Trophoblast cell (in vitro differentiated cells and primary cell): ENCODE measurements around the gene TMEM121.
A peak's percentile ranks its signal among the peaks of the same experiment; 100 is the strongest.
"Not testable (repeated sequence)": the region's sequence is repeated elsewhere in the genome, so short reads cannot be mapped to it uniquely, and the experiment has no call there.

Experiments
- DNase-seq, 2 donors: peaks; one replicate each; pipeline ENCODE4 v3.0.0-alpha.2; 2016
- H2AFZ ChIP-seq: 2 replicates; pipeline ENCODE4 v1.6.1; 2013; ENCODE audit warnings: low read length, moderate library complexity, mild to moderate bottlenecking; ENCODE audit not compliant: insufficient read depth, poor library complexity
- H2AK5ac ChIP-seq: 2 replicates; pipeline ENCODE4 v1.6.1; 2013; ENCODE audit warnings: mild to moderate bottlenecking, low read length
- H2BK120ac ChIP-seq: 2 replicates; pipeline ENCODE4 v1.6.1; 2013; ENCODE audit warnings: low read length, mild to moderate bottlenecking, moderate library complexity; ENCODE audit not compliant: insufficient read depth, poor library complexity
- H2BK12ac ChIP-seq: 2 replicates; pipeline ENCODE4 v1.6.1; 2013; ENCODE audit warnings: mild to moderate bottlenecking, low read length, moderate library complexity
- H2BK5ac ChIP-seq: 2 replicates; pipeline ENCODE4 v1.6.1; 2013; ENCODE audit warnings: low read length, low read depth, moderate library complexity, mild to moderate bottlenecking; ENCODE audit not compliant: poor library complexity
- H3K14ac ChIP-seq: 2 replicates; pipeline ENCODE4 v1.6.1; 2013; ENCODE audit warnings: mild to moderate bottlenecking, low read length
- H3K18ac ChIP-seq: 2 replicates; pipeline ENCODE4 v1.6.1; 2013; ENCODE audit warnings: mild to moderate bottlenecking, low read length
- H3K23ac ChIP-seq: 2 replicates; pipeline ENCODE4 v1.6.1; 2013; ENCODE audit warnings: low read length
- H3K27ac ChIP-seq: 2 replicates; pipeline ENCODE4 v1.5.1; 2013; ENCODE audit warnings: low read depth, mild to moderate bottlenecking, inconsistent platforms, low read length, moderate library complexity
- H3K27me3 ChIP-seq: 2 replicates; pipeline ENCODE4 v1.6.1; 2013; ENCODE audit warnings: inconsistent platforms, mild to moderate bottlenecking, low read length, moderate library complexity; ENCODE audit not compliant: insufficient read depth
- H3K36me3 ChIP-seq, 2 experiments: 1 replicate in 1 of 2; 2 replicates in 1 of 2; pipeline ENCODE4 v1.6.1; 2013; ENCODE audit warnings: low read length in 2 of 2, mild to moderate bottlenecking in 2 of 2, moderate library complexity in 1 of 2; ENCODE audit not compliant: insufficient read depth in 2 of 2, control insufficient read depth in 1 of 2
- H3K4ac ChIP-seq: 2 replicates; pipeline ENCODE4 v1.6.1; 2013; ENCODE audit warnings: low read depth, mild to moderate bottlenecking, low read length, moderate library complexity
- H3K4me1 ChIP-seq, 2 experiments: 1 replicate in 1 of 2; 2 replicates in 1 of 2; pipeline ENCODE4 v1.6.1; 2013; ENCODE audit warnings: low read length in 2 of 2, mild to moderate bottlenecking in 2 of 2, moderate library complexity in 1 of 2; ENCODE audit not compliant: insufficient read depth in 2 of 2, control insufficient read depth in 1 of 2
- H3K4me2 ChIP-seq: 2 replicates; pipeline ENCODE4 v1.6.1; 2013; ENCODE audit warnings: inconsistent platforms, mild to moderate bottlenecking, low read length, moderate library complexity
- H3K4me3 ChIP-seq: 2 replicates; pipeline ENCODE4 v1.5.1; 2013; ENCODE audit warnings: mild to moderate bottlenecking, low read depth, low read length, inconsistent platforms
- H3K79me1 ChIP-seq: one replicate; pipeline ENCODE4 v1.6.1; 2013; ENCODE audit warnings: low read length
- H3K79me2 ChIP-seq: 2 replicates; pipeline ENCODE4 v1.6.1; 2013; ENCODE audit warnings: low read length, mild to moderate bottlenecking; ENCODE audit not compliant: control insufficient read depth, insufficient read depth, poor library complexity
- H3K9ac ChIP-seq: 2 replicates; pipeline ENCODE4 v1.6.1; 2013; ENCODE audit warnings: mild to moderate bottlenecking, low read length
- H3K9me3 ChIP-seq: 2 replicates; pipeline ENCODE4 v1.6.1; 2013; ENCODE audit warnings: low read depth, mild to moderate bottlenecking, control low read depth, inconsistent platforms, low read length; ENCODE audit not compliant: insufficient read depth
- H4K12ac ChIP-seq: 2 replicates; pipeline ENCODE4 v1.6.1; 2013; ENCODE audit warnings: low read depth, mild to moderate bottlenecking, low read length, moderate library complexity
- H4K8ac ChIP-seq: 2 replicates; pipeline ENCODE4 v1.6.1; 2013; ENCODE audit warnings: low read depth, mild to moderate bottlenecking, low read length, moderate library complexity
- H4K91ac ChIP-seq: one replicate; pipeline ENCODE4 v1.6.1; 2013; ENCODE audit warnings: low read depth, mild to moderate bottlenecking, low read length, moderate library complexity
- WGBS: extraction: QIAGEN DNeasy Blood & Tissue Kit; methylation state at CpG from one replicate; pipeline ENCODE4 v1.1.7; 2013; ENCODE audit warnings: missing lambda C conversion rate; ENCODE audit not compliant: insufficient read length, insufficient coverage; ENCODE audit errors: extremely low coverage; 5-methylcytosine and 5-hydroxymethylcytosine counted together

Gene TMEM121

DNA sequence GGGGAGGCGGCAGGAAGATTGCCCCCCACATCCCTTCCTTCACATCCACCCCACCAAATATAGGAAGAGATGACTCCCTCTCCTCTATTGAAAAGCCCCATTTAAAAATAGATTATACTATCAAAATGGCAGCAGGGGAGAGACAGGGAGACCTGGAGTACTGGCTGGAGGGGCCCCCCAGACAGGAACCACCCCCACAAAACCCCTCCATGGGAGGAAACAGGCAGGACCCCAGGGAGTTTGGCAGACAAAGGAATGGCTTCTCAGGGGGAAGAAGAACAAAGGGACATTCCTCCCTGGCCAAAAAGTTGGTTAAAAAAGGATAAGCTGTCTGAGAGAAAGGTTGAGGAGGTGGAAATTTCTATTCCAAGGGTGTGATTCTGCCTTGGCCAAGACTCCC lies 19.3 kb downstream of the TMEM121 start:
- DNase-seq, H4K8ac ChIP-seq, H3K4me3 ChIP-seq, H3K23ac ChIP-seq, H3K36me3 ChIP-seq, H3K9ac ChIP-seq, H3K4me1 ChIP-seq, H3K27me3 ChIP-seq, H2AFZ ChIP-seq, H4K12ac ChIP-seq, H3K79me2 ChIP-seq, H3K14ac ChIP-seq, H3K4ac ChIP-seq, H2BK12ac ChIP-seq, H4K91ac ChIP-seq, H2BK120ac ChIP-seq, H3K4me2 ChIP-seq, H3K27ac ChIP-seq, H3K18ac ChIP-seq, H2AK5ac ChIP-seq, H2BK5ac ChIP-seq, H3K79me1 ChIP-seq: not testable (repeated sequence)
- WGBS = no CpG with 5 or more reads among the region's 1 CpG
- peaks cover 37% of the 10 kb centered on the region for H3K9me3 ChIP-seq

DNA sequence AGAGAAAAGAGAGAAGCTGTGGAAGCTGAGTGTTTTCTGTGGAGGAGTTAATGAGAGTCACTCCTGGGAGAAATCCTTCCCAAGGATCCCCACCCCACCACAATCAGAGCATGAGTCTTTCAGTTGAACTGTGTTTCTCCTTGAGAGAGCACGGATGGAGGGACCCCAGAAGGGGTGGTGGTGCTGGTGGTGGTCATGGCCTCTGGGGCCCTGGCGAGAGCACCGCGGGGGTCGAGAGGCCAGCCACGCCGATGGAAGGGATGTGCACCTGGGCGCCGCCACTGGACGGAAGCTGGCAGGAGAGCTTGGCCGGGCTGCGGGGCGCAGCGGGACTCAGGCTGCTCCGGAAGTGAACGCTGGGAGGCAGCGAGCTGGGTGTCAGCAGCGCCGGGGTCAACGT lies 20.0 kb downstream of the TMEM121 start:
- H3K18ac ChIP-seq, H4K12ac ChIP-seq, H3K79me1 ChIP-seq, H3K9ac ChIP-seq, H3K27ac ChIP-seq, H2BK5ac ChIP-seq, DNase-seq, H3K23ac ChIP-seq, H3K4ac ChIP-seq, H4K8ac ChIP-seq, H3K4me3 ChIP-seq, H4K91ac ChIP-seq, H2AFZ ChIP-seq, H3K36me3 ChIP-seq, H3K27me3 ChIP-seq, H3K4me2 ChIP-seq, H3K14ac ChIP-seq, H2AK5ac ChIP-seq, H2BK120ac ChIP-seq, H3K79me2 ChIP-seq, H3K4me1 ChIP-seq, H2BK12ac ChIP-seq: not testable (repeated sequence)
- WGBS = no CpG with 5 or more reads among the region's 20 CpGs
- peaks cover 32% of the 10 kb centered on the region for H3K9me3 ChIP-seq

DNA sequence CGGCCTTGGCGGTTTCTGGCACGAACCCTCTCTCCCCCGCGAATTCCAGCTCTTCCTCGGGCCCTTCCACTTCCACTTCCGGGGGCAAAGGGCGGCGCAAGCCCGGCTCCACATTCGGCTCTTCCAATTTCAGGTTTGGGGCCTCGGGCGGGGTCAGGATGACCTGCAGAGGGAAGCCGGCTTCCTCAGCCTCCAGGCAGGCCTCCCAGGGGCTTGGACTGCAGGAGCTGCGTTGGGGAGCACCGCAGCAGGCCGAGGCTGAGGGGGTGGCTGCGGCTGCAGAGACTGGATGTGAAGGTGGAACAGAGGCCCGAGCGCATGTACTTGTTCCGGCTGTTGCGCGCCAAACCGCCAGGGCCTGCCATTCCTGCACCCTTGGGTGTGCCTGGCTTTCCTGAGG lies 20.7 kb downstream of the TMEM121 start:
- H2AFZ ChIP-seq, H3K27ac ChIP-seq, H4K12ac ChIP-seq, H3K14ac ChIP-seq, H3K27me3 ChIP-seq, H2AK5ac ChIP-seq, H3K79me1 ChIP-seq, H2BK5ac ChIP-seq, H3K79me2 ChIP-seq, H4K8ac ChIP-seq, H3K9ac ChIP-seq, H3K4me2 ChIP-seq, H3K4ac ChIP-seq, H2BK12ac ChIP-seq, H2BK120ac ChIP-seq, DNase-seq, H3K4me1 ChIP-seq, H3K23ac ChIP-seq, H3K18ac ChIP-seq, H3K4me3 ChIP-seq, H3K36me3 ChIP-seq, H4K91ac ChIP-seq: not testable (repeated sequence)
- peaks cover 28% of the 10 kb centered on the region for H3K9me3 ChIP-seq
- WGBS = no CpG with 5 or more reads among the region's 24 CpGs

DNA sequence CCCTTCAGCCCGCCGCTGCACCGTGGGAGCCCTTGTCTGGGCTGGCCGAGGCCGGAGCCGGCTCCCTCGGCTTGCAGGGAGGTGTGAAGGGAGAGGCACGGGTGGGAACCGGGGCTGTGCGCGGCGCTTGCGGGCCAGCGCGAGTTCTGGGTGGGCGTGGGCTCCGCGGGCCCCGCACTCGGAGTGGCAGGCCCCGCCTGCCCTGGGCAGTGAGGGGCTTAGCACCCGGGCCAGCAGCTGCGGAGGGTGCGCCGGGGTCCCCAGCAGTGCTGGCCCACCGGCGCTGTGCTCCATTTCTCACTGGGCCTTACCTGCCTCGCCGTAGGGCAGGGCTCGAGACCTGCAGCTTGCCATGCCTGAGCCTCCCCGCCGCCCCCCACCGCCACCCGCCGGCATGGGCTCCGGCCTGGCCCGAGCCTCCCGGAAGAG lies 21.4 kb downstream of the TMEM121 start:
- no peaks in the 10 kb centered on the region for H3K79me1 ChIP-seq
- no peak overlapping the region for H3K27ac ChIP-seq
- H2AFZ ChIP-seq = no peak overlapping the region
- H3K14ac ChIP-seq = no peak overlapping the region
- H2AK5ac ChIP-seq = no peak overlapping the region
- H2BK5ac ChIP-seq = no peak overlapping the region
- H3K4me2 ChIP-seq = no peak overlapping the region
- H3K4me3 ChIP-seq = peak overlapping the region; percentile 4
- H3K4ac ChIP-seq = no peak overlapping the region
- H4K12ac ChIP-seq = no peak overlapping the region
- no peaks in the 10 kb centered on the region for H3K4me1 ChIP-seq
- H3K9me3 ChIP-seq = peaks cover 25% of the 10 kb centered on the region
- no peak overlapping the region for H2BK12ac ChIP-seq
- H3K9ac ChIP-seq = no peak overlapping the region
- H3K79me2 ChIP-seq = no peaks in the 10 kb centered on the region
- no peak overlapping the region for H2BK120ac ChIP-seq
- H3K36me3 ChIP-seq = no peaks in the 10 kb centered on the region
- H4K8ac ChIP-seq = no peak overlapping the region
- H3K23ac ChIP-seq = no peak overlapping the region
- H4K91ac ChIP-seq = no peak overlapping the region
- DNase-seq = no peak
- no peaks in the 10 kb centered on the region for H3K27me3 ChIP-seq
- no CpG with 5 or more reads among the region's 38 CpGs for WGBS
- H3K18ac ChIP-seq = no peak overlapping the region
